Neural progenitor cell (in vitro differentiated cells): ENCODE results near the gene WBP2. TPM values are rescaled to one million over a fixed set of nuclear protein-coding genes. Genes with fewer than 3 reads are reported as not detected.
"Not testable (repeated sequence)": the region's sequence is repeated elsewhere in the genome, so short reads cannot be mapped to it uniquely, and the experiment has no call there.

Experiments
- DNase-seq: peaks from one replicate; pipeline ENCODE4 v3.0.0-alpha.2; 2016; ENCODE audit warnings: low spot score
- H2AFZ ChIP-seq: fragments of 200-600 bp; sonication (generic); replicated peaks from 2 replicates; pipeline ENCODE4 v1.6.1; 2016; ENCODE audit warnings: antibody characterized with exemption
- H3F3A ChIP-seq: fragments of 200-600 bp; sonication (generic); 2 replicates; pipeline ENCODE4 v1.6.1; 2016; ENCODE audit warnings: antibody characterized with exemption, low read depth
- H3K27ac ChIP-seq: fragments of 200-600 bp; sonication (generic); 2 replicates; pipeline ENCODE4 v1.5.1; 2016; ENCODE audit warnings: mild to moderate bottlenecking
- H3K27me3 ChIP-seq: fragments of 200-600 bp; sonication (generic); 2 replicates; pipeline ENCODE4 v1.6.1; 2016; ENCODE audit warnings: mild to moderate bottlenecking, moderate library complexity
- H3K36me3 ChIP-seq: fragments of 200-600 bp; sonication (generic); 2 replicates; pipeline ENCODE4 v1.5.1; 2016
- H3K4me1 ChIP-seq: fragments of 200-600 bp; sonication (generic); 2 replicates; pipeline ENCODE4 v1.6.1; 2016; ENCODE audit warnings: mixed run types
- H3K4me2 ChIP-seq: fragments of 200-600 bp; sonication (generic); 2 replicates; pipeline ENCODE4 v1.6.1; 2016
- H3K4me3 ChIP-seq: fragments of 200-600 bp; sonication (generic); 2 replicates; pipeline ENCODE4 v1.5.1; 2016
- H3K79me2 ChIP-seq: fragments of 200-600 bp; sonication (generic); 2 replicates; pipeline ENCODE4 v1.6.1; 2016; ENCODE audit warnings: low read depth
- H3K9ac ChIP-seq: fragments of 200-600 bp; sonication (generic); 2 replicates; pipeline ENCODE4 v1.6.1; 2016
- H3K9me3 ChIP-seq: fragments of 200-600 bp; sonication (generic); 2 replicates; pipeline ENCODE4 v1.5.1; 2016; ENCODE audit warnings: low read depth
- H4K20me1 ChIP-seq: fragments of 200-600 bp; sonication (generic); 2 replicates; pipeline ENCODE4 v1.6.1; 2016; ENCODE audit warnings: low read depth
- H3K27ac Mint-ChIP-seq: 3 replicates; pipeline ENCODE4 v1.8.0; 2021; ENCODE audit warnings: mixed read lengths
- H3K27me3 Mint-ChIP-seq: 2 replicates; pipeline ENCODE4 v1.8.0; 2022; ENCODE audit warnings: low read depth, mild to moderate bottlenecking, inconsistent platforms, moderate library complexity, mixed read lengths; ENCODE audit not compliant: insufficient read depth
- H3K36me3 Mint-ChIP-seq: 3 replicates; pipeline ENCODE4 v1.8.0; 2021; ENCODE audit warnings: mixed read lengths
- H3K4me1 Mint-ChIP-seq: 3 replicates; pipeline ENCODE4 v1.8.0; 2021; ENCODE audit warnings: mixed read lengths
- H3K4me3 Mint-ChIP-seq: 3 replicates; pipeline ENCODE4 v1.8.0; 2021; ENCODE audit warnings: mild to moderate bottlenecking, moderate library complexity, mixed read lengths
- H3K9me3 Mint-ChIP-seq: 3 replicates; pipeline ENCODE4 v1.8.0; 2020; ENCODE audit warnings: mixed read lengths
- CTCF ChIP-seq: fragments of 200-600 bp; sonication (generic); IDR thresholded peaks from 2 replicates; pipeline ENCODE4 v1.5.1; 2017; ENCODE audit warnings: antibody characterized with exemption, mild to moderate bottlenecking
- EZH2 ChIP-seq: fragments of 200-600 bp; sonication (generic); IDR thresholded peaks from 2 replicates; pipeline ENCODE4 v1.6.1; 2017; ENCODE audit warnings: antibody characterized with exemption, mild to moderate bottlenecking, moderate library complexity
- EZH2phosphoT487 ChIP-seq: fragments of 200-600 bp; sonication (generic); IDR thresholded peaks from 2 replicates; pipeline ENCODE4 v1.6.1; 2017; ENCODE audit warnings: antibody characterized with exemption
- total RNA-seq: library from RNA; depleted of rRNA; stranded (reverse); fragments of >200 nt; gene quantifications from 2 replicates; pipeline ENCODE4 v1.2.3, GENCODE V29; 2015; ENCODE audit warnings: low replicate concordance

Gene WBP2
- total RNA-seq, 1 donor from 2014 or later, result 20.9 TPM

DNA sequence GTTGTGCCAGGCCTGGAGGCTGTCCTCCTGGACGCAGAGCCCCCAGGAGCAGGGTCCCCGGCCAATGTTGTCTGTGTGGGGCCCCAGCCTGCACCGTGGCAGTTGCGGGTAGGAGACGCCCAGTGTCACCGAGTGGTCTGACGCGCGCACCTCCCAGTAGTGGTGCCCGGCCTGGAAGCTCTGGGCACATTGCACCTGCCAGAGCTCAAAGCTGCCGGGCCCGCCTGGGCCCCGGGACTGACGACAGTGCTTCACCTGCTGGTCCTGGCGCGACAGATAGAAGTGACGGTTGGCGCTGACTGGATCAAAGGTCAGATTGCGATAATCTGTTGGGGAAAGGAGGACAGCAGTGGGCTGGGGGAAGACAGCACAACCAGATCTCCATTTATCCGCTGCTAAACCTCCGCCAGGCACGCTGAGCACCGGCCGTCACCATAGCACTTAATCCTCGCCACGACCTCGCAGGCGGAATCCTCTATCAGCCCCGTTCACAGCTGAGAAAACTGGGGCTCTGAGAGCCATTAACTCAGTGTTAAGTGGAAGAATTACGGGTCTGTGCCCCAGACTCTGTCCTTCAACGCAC is 36.0 kb upstream of the WBP2 start:
- H3K36me3 ChIP-seq, result no peaks in the 10 kb centered on the region
- H3K4me1 Mint-ChIP-seq, result peaks cover 35% of the 10 kb centered on the region
- peak overlapping the region; percentile 72 for H3K27ac Mint-ChIP-seq
- peaks cover 11% of the 10 kb centered on the region for H4K20me1 ChIP-seq
- H3K79me2 ChIP-seq, result peaks cover 25% of the 10 kb centered on the region
- no peak overlapping the region for H2AFZ ChIP-seq
- H3K9me3 ChIP-seq, result no peaks in the 10 kb centered on the region
- no peaks in the 10 kb centered on the region for H3F3A ChIP-seq
- no peak overlapping the region for H3K4me2 ChIP-seq
- peak; percentile 25 for DNase-seq
- no peak for TF ChIP-seq EZH2phosphoT487
- no peak for TF ChIP-seq EZH2
- peaks cover 12% of the 10 kb centered on the region for H3K4me1 ChIP-seq
- H3K27me3 ChIP-seq, result no peaks in the 10 kb centered on the region
- no peak overlapping the region for H3K27ac ChIP-seq
- no peak overlapping the region for H3K9ac ChIP-seq
- peaks cover 8% of the 10 kb centered on the region for H3K36me3 Mint-ChIP-seq
- H3K4me3 Mint-ChIP-seq, result no peak overlapping the region
- peaks cover 8% of the 10 kb centered on the region for H3K27me3 Mint-ChIP-seq
- no peaks in the 10 kb centered on the region for H3K9me3 Mint-ChIP-seq
- no peak overlapping the region for H3K4me3 ChIP-seq

DNA sequence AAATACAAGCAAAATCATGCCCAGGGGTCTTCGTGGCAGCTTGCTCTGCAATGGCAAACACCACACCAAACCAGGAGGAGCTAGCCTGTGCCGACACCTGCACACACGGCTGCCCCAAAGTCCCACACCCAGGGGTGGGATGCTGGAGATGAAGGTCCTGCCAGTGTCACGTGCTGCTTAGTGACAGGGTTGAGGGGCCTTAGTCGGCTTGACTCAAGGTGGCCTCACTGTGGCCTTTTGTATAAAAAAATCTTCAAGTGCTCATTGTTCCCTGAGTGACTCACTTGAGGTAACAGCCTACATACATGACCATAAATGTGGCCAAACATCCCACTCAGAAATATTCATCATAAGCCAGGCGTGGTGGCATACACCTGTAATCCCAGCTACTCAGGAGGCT is 34.3 kb upstream of the WBP2 start:
- H3K4me1 Mint-ChIP-seq, result peaks cover 26% of the 10 kb centered on the region
- H3K27me3 Mint-ChIP-seq, result peaks cover 11% of the 10 kb centered on the region

DNA sequence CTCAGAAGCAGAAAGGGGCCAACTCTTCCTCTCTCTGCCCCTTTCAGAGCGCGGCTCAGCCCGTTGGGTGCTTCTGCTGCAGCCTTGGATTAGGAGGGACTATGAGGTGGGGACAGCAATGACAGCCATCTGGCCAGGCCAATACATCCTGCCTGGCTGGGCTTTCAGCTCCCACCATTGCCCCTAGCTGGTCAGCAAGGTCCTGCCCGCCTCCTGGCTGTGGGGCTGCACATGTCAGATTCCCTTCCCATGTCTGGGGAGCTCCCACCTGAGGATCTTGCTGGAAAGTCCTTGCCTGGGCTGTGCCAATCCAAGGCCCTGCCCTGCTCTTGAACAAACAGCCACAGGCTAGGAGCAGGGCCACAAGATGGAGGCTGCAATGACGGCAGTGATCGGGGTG is 33.3 kb upstream of the WBP2 start:
- no peak overlapping the region for H3K27ac ChIP-seq
- Mint-ChIP-seq H3K9me3 (no peaks in the 10 kb centered on the region), H3K27ac (no peak overlapping the region), H3K4me3 (no peak overlapping the region), H3K36me3 (peaks cover 8% of the 10 kb centered on the region), H3K27me3 (peaks cover 10% of the 10 kb centered on the region), H3K4me1 (peaks cover 18% of the 10 kb centered on the region)
- no peak for DNase-seq
- H3K4me2 ChIP-seq, result no peak overlapping the region
- H3K9me3 ChIP-seq, result no peaks in the 10 kb centered on the region
- no peaks in the 10 kb centered on the region for H3K79me2 ChIP-seq
- H3K27me3 ChIP-seq, result no peaks in the 10 kb centered on the region
- no peaks in the 10 kb centered on the region for H4K20me1 ChIP-seq
- no peak overlapping the region for H3K9ac ChIP-seq
- H2AFZ ChIP-seq, result no peak overlapping the region
- no peak for TF ChIP-seq EZH2phosphoT487
- TF ChIP-seq EZH2, result no peak
- no peak for TF ChIP-seq CTCF
- no peaks in the 10 kb centered on the region for H3K4me1 ChIP-seq
- no peak overlapping the region for H3K4me3 ChIP-seq
- H3K36me3 ChIP-seq, result no peaks in the 10 kb centered on the region
- no peaks in the 10 kb centered on the region for H3F3A ChIP-seq

More for the DNA sequence above, 34.3 kb upstream of the WBP2 start:
- TF ChIP-seq EZH2 (no peak), EZH2phosphoT487 (no peak), CTCF (no peak)
- Histone ChIP-seq H4K20me1 (peaks cover 7% of the 10 kb centered on the region), H3K36me3 (no peaks in the 10 kb centered on the region), H3K4me2 (no peak overlapping the region), H3F3A (no peaks in the 10 kb centered on the region), H3K4me3 (no peak overlapping the region), H3K27ac (no peak overlapping the region), H3K27me3 (no peaks in the 10 kb centered on the region), H3K9me3 (no peaks in the 10 kb centered on the region), H3K9ac (no peak overlapping the region), H3K4me1 (no peaks in the 10 kb centered on the region), H3K79me2 (peaks cover 8% of the 10 kb centered on the region), H2AFZ (no peak overlapping the region)
- DNase-seq, result no peak
- no peak overlapping the region for H3K27ac Mint-ChIP-seq
- no peaks in the 10 kb centered on the region for H3K9me3 Mint-ChIP-seq
- peaks cover 8% of the 10 kb centered on the region for H3K36me3 Mint-ChIP-seq
- H3K4me3 Mint-ChIP-seq, result no peak overlapping the region

DNA sequence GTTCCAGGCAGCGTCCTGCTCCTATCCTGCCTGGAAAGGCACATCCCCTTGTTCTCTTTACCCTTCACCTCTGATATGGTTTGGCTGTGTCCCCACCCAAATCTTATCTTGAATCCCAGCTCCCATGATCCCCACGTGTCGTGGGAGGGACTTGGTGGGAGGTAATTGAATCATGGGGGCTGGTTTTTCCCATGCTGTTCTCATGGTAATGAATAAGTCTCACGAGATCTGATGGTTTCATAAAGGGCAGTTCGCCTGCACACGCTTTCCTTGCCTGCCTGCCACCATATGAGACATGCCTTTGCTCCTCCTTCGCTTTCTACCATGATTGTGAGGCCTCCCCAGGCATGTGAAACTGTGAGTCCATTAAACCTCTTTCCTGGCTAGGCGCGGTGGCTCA is 30.7 kb upstream of the WBP2 start:
- not testable (repeated sequence) for H3K4me1 ChIP-seq, H3K27ac ChIP-seq, H3K9ac ChIP-seq, H3K9me3 Mint-ChIP-seq, H3K27me3 ChIP-seq, H3K79me2 ChIP-seq, H3K4me3 Mint-ChIP-seq, H3K36me3 ChIP-seq, H3K4me3 ChIP-seq, DNase-seq, H2AFZ ChIP-seq, H3K9me3 ChIP-seq, H3F3A ChIP-seq, H3K27ac Mint-ChIP-seq, H3K4me2 ChIP-seq, H3K36me3 Mint-ChIP-seq, H4K20me1 ChIP-seq
- H3K27me3 Mint-ChIP-seq, result peaks cover 13% of the 10 kb centered on the region
- peaks cover 10% of the 10 kb centered on the region for H3K4me1 Mint-ChIP-seq
